DOHH2 (cell line): ENCODE measurements around the gene SSNA1.

ENCODE experiments used
- H3F3A ChIP-seq: fragments of 200-600 bp; sonication (generic), shearing (Covaris generic); 2 replicates; pipeline ENCODE4 v1.6.0; 2016; ENCODE audit warnings: antibody characterized with exemption, mild to moderate bottlenecking; ENCODE audit not compliant: control insufficient read depth, insufficient read depth
- H3K27ac ChIP-seq: fragments of 200-600 bp; sonication (generic); 2 replicates; pipeline ENCODE4 v1.5.1; 2014; ENCODE audit warnings: low read depth, mild to moderate bottlenecking, low read length, moderate library complexity
- H3K27me3 ChIP-seq: fragments of 200-600 bp; sonication (generic); 2 replicates; pipeline ENCODE4 v1.6.1; 2014; ENCODE audit warnings: mild to moderate bottlenecking, low read length, mixed read lengths; ENCODE audit not compliant: control insufficient read depth
- H3K36me3 ChIP-seq: fragments of 200-600 bp; sonication (generic); 2 replicates; pipeline ENCODE4 v1.6.1; 2014; ENCODE audit warnings: mild to moderate bottlenecking, low read length, moderate library complexity, mixed read lengths; ENCODE audit not compliant: control insufficient read depth
- H3K4me1 ChIP-seq: fragments of 200-600 bp; sonication (generic); 2 replicates; pipeline ENCODE4 v1.6.1; 2014; ENCODE audit warnings: mild to moderate bottlenecking, low read length, mixed read lengths; ENCODE audit not compliant: control insufficient read depth
- H3K4me2 ChIP-seq: fragments of 200-600 bp; sonication (generic); 2 replicates; pipeline ENCODE4 v1.6.0; 2014; ENCODE audit warnings: mild to moderate bottlenecking, low read length, moderate library complexity
- H3K4me3 ChIP-seq: fragments of 200-600 bp; sonication (generic); 2 replicates; pipeline ENCODE4 v1.5.1; 2014; ENCODE audit warnings: mild to moderate bottlenecking, low read length, mixed read lengths
- H3K79me2 ChIP-seq: fragments of 200-600 bp; sonication (generic); 2 replicates; pipeline ENCODE4 v1.6.1; 2014; ENCODE audit warnings: mild to moderate bottlenecking, low read length, mixed read lengths; ENCODE audit not compliant: control insufficient read depth
- H3K9me2 ChIP-seq: fragments of 200-600 bp; sonication (generic); replicated peaks from 2 replicates; pipeline ENCODE4 v1.6.1; 2014; ENCODE audit warnings: mild to moderate bottlenecking, low read length, mixed read lengths; ENCODE audit not compliant: control insufficient read depth
- H3K9me3 ChIP-seq: fragments of 200-600 bp; sonication (generic); 2 replicates; pipeline ENCODE4 v1.6.1; 2014; ENCODE audit warnings: antibody characterized with exemption, low read length, mixed read lengths; ENCODE audit not compliant: control insufficient read depth, insufficient read depth
- H4K20me1 ChIP-seq: fragments of 200-600 bp; sonication (generic); 2 replicates; pipeline ENCODE4 v1.6.0; 2014; ENCODE audit warnings: low read depth, mild to moderate bottlenecking, antibody characterized with exemption, low read length, moderate library complexity; ENCODE audit not compliant: control insufficient read depth, insufficient read depth
- CTCF ChIP-seq: fragments of 200-600 bp; sonication (generic); IDR thresholded peaks from one replicate; pipeline ENCODE4 v1.5.1; 2014; ENCODE audit warnings: antibody characterized with exemption, mild to moderate bottlenecking, low read depth, low read length; ENCODE audit not compliant: poor library complexity, severe bottlenecking
- EZH2phosphoT487 ChIP-seq: fragments of 200-600 bp; sonication (generic); IDR thresholded peaks from 2 replicates; pipeline ENCODE4 v1.6.1; 2017; ENCODE audit warnings: borderline replicate concordance, mild to moderate bottlenecking, antibody characterized with exemption, low read length, moderate library complexity, mixed read lengths

Gene SSNA1

GRCh38 chr9:137147091-137147792 is 41.2 kb upstream of the SSNA1 start:
- TF ChIP-seq CTCF = no peak
- Histone ChIP-seq H4K20me1 (no peaks in the 10 kb centered on the region), H3K4me2 (no peak overlapping the region), H3K9me2 (no peaks in the 10 kb centered on the region), H3K36me3 (no peaks in the 10 kb centered on the region), H3K9me3 (no peaks in the 10 kb centered on the region), H3F3A (peaks cover 2% of the 10 kb centered on the region; the same call in 1 of the 2 replicates), H3K4me3 (no peak overlapping the region), H3K27me3 (peaks cover 13% of the 10 kb centered on the region; the same call in 1 of the 2 replicates), H3K4me1 (peaks cover 19% of the 10 kb centered on the region), H3K79me2 (no peaks in the 10 kb centered on the region), H3K27ac (no peak overlapping the region)

DNA sequence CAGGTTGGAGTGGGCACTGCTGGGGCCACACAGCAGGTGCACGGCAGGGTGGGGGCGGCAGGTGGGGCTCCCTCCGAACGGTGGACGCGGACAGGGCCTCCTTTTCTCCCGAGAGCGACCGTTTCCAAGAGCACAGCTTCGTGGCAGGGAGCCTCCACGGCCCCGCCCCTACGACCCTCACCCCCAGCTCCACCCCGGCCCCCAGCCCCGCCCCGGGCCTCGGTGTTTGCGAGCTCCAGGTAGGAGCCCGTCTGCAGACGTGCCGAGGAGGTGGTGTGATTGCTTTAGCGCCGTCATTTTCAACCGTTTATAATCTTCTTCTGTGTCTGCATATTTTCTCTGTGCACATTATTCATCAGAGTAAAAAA is 40.7 kb upstream of the SSNA1 start:
- Histone ChIP-seq H3K27me3 (peaks cover 8% of the 10 kb centered on the region; the same call in 1 of the 2 replicates), H3F3A (peaks cover 2% of the 10 kb centered on the region; the same call in 1 of the 2 replicates), H3K4me2 (no peak overlapping the region), H3K79me2 (no peaks in the 10 kb centered on the region), H3K4me1 (peaks cover 19% of the 10 kb centered on the region), H4K20me1 (no peaks in the 10 kb centered on the region), H3K9me2 (no peaks in the 10 kb centered on the region), H3K36me3 (no peaks in the 10 kb centered on the region), H3K27ac (no peak overlapping the region), H3K9me3 (0 out of 2 replicates have a peak, but pooled peaks cover under 1% of the 10 kb centered on the region), H3K4me3 (no peak overlapping the region)
- TF ChIP-seq EZH2phosphoT487 (no peak), CTCF (no peak)

- H3K79me2 ChIP-seq = no peaks in the 10 kb centered on the region
- H3K9me3 ChIP-seq = 0 out of 2 replicates have a peak, but pooled peaks cover 5% of the 10 kb centered on the region
- H3F3A ChIP-seq = peaks cover 2% of the 10 kb centered on the region; the same call in 1 of the 2 replicates
- no peaks in the 10 kb centered on the region for H4K20me1 ChIP-seq
- H3K4me2 ChIP-seq = no peak overlapping the region
- H3K4me1 ChIP-seq = peaks cover 19% of the 10 kb centered on the region
- TF ChIP-seq CTCF (no peak), EZH2phosphoT487 (no peak)
- H3K27ac ChIP-seq = no peak overlapping the region
- H3K27me3 ChIP-seq = peaks cover 6% of the 10 kb centered on the region; the same call in 1 of the 2 replicates
- no peaks in the 10 kb centered on the region for H3K9me2 ChIP-seq
- no peaks in the 10 kb centered on the region for H3K36me3 ChIP-seq
- no peak overlapping the region for H3K4me3 ChIP-seq
Observed at GRCh38 chr9:137148242-137148641, 40.2 kb upstream of the SSNA1 start.
